NCI-H510A (cell line): ENCODE results near the gene ACTN1.

Experiments used
- DNase-seq: peaks from one replicate; lab custom pipeline; 2025; lab: John Stamatoyannopoulos, UW

Gene ACTN1

DNA sequence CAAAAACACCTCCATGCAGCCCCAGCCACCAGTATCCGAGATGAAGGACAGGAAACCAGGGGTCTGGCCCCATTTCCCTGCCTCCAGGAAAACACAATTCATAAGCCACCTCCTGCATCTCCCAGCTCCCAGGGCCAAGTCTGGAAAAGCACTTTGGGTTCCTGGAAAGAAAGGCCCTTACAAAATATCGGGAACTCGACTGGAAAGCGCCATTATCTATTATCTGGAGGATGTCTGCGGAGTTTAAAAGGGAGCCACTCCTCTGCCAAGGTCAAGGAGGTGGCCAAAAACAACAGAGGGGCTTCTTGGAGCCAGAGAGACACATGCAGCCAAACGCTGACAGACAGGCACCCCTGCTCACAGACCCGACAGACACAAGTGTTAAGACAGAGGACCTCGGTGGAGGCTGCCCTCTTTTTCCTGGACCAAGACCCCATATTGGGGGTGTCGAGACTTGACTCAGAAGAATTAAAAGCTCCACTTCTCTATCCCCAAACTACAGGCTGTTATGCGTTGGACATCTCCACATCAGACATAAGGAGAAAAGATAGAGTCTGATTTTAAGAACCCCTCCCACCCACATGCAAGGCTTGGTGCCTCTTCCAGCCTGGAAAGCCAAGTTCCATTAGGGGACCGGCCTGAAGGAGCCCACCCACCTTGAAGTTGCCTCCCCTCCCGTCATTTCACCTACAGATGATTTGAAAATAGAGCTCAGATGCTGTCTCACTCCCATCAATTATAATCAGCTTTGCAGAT, 9.6 kb downstream of the ACTN1 start:
- no peak for DNase-seq

DNA sequence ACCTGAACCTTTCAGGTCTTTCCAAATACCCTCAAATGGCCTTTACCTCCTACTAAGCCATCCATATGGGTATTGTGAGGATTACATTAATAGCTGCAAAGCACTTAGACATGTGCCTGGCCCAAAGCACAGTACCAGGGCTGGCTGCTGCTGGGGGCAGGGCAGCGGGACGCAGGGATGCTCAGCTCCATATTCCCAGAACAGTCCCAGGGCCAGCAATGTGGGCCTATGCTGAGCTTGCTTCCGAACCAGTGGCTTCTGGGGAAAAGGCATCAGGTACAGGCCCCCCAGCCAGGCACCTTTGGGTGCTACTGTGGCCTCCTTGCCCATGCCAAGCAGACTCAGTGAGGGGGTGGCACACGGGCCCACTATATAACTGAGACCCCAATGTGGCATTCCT, 10.4 kb downstream of the ACTN1 start:
- DNase-seq, result no peak

DNA sequence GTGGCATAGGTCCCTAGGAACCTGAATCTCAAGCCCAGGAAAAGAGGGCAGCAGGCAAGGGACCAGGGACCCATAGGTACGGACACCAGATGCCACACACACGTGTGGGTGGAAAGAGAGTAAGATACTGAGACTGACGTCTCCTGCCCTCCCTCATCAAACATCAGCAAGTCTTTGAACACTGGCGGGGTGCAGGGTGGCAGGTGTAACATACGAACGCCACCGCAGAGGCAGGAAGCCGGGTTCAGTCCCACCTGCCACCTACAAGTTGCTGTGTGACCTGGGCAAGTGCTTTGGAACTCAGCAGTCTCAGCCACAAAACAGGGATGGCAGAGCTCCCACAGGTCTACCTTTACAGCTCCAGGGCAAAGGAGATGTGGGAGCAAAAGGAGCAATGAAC, 11.1 kb downstream of the ACTN1 start:
- no peak for DNase-seq

DNA sequence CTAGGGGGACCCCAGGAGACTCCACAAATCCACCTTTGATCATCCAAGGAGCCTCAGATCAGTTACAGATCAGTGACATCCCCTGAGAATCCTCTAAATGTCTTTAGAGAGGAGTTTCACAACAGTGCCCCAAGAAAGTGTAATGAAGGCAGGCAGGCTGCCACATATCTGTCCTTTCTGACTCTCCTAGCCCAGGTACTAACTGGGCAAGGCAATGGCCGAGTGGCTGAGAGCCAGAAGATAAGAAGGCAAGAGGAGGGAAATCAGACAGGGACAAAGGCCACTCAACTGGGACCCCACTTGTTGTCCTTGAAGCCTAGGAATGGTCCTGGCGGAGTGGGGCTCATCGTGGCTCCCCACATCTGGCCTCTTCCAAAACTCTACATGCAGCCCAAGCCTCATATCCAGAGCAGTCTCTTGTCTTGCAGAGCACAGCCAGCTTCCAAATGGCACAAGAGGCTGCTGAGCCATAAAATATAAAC, 11.6 kb downstream of the ACTN1 start:
- no peak for DNase-seq

DNA sequence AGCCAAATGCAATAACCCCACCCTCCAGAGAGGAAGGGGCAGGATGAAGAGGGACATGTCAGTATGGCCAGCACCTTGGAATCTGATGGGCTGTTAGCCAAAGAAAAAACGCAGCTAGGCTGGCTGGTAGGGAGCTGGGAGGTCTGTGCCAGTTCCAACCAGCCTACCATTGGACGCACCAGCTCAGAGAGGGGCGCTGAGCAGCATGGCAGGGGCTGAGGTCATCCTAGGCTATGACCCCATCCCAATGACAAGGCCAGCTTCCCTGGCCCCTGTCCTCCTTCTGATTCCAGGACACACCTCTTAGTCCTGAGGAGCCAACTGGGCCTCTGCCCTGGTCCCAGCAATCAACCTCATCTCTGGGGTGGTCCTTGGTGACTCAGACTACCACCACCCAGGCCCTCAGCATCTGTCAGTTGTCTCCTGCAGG, 12.2 kb downstream of the ACTN1 start:
- DNase-seq, result no peak

DNA sequence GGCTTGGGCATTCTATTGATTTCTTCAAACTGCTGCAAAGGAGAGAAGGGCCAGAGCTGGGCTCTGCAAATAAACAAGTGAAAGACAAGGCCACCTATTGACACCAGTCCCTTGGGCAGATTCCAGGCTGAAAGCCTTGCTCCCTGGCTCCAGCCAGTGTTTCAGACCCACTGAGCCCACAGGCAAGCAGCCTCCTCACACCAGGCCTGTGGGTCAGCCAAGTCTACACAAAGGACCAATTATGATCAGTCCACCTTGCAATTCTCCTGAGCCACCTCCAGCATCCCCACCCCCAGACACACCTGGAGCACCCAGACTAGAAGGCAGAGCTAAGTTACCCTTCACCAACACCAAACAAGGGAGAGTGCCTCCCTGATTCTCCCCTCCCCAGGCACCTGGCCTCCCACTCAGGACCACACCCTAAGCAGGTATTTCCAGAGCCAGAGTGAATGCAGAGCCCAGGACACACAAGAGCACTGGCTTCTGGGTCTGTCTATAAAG, 13.8 kb downstream of the ACTN1 start:
- no peak for DNase-seq

DNA sequence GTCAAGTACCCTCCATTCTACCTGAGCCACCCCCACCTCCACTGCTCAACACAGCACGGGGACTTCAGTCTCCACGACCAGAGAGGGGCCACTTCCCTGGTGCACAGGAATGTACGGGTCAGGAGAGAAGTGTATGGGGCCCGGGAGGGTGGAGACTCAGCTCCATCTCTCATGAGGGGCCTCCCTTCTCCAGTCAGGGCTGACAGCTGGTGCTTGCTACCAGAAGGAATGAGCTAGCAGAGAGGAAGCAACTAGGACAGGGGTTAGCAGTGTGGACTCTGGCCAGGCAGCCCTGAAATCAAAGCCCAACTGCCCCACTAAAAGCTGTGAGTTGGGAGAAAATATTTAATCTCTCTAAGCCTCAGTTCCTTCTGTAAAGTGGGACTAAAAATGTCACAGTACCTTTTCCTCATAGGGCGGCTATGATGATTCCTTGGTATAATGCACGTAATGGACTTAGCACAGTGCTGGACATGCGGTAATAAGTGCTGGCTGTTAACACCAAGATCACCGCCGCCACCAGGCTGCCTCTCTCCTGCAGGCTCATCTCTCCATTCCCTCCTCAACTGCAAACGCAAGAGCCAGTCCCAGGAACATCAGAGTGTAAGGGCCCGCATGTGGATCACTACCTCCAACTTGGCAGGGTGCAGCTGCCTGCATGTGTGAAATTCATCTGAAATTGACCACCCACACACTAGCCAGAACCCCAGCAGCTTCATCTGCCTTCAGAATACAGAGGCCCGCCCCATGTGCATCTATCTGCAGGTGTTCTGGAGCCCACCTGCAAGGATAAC, 14.6 kb downstream of the ACTN1 start:
- no peak for DNase-seq

DNA sequence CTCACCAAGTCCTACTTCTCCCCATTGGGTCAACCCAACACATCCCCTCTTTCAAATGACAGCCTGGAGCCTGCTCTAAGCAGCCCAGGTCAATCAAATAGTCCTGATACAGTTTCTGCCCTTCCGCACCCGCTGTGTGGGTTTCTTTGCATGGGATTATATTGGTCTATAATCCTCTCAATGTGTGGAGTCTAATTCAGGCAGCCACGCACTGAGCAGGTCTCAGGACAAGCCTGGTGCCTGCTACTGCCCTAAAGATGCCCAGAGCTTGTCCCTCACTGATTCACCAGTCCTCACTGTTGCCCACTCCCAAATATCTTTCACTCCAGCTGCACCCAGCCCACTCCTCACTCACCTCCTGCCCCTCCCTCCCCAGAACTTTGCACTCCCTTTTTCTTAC, 16.4 kb downstream of the ACTN1 start:
- no peak for DNase-seq

DNA sequence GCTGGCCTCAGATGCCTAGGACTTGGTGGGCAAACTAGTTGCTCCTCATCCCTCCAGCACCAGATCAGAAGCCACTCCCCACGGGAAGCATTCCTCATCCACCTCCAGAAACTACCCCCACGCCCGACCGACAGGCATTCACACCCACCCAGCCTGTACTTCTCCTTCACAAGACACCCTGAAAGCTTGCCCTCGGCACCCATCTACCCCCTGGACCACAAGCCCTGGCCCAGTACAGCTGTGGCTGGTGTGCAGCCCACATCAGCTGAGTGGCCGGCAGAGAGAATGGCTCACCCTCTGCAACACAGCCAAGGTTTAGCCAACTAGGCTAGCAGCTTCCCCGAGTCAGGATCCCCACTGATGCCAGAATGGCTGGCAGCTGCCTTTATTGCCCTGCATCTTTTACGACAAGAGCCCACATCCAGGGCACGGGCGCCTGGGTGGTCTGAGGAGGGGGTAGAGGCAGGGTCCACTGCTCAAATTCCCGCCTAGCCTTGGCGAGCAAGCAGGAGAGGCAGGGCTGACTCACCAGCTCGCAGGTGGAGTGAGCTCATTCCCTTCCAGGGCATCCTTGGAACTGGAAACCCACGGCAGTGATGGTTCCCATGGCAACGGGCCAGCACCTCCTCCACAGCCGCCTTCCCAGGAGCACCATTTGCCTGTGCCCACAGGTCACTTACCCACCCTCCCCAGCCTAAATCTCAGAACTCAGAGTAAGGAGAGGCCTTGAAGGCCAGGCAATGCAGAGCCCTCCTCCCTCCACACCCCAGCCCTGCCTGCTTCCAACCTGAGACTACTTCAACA, 17.1 kb downstream of the ACTN1 start:
- no peak for DNase-seq

DNA sequence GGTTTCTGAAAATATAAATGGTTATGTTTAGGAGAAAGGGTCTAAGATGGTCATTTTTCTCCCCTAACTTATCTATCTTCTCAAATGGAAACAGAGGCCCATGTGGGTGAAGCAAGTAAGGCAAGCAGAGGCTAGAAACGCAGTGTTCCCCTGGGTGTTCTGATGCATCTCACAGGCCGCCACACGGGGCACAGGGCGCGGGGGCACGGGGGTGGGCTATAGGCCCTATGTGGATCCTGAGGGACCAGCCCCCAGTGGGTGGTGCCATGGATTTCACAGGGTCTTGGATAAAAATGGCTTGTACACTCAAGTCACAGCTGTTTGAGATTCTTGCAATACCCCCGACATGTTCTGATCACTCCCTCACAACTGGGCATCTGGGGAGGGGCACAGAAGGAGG, 17.7 kb downstream of the ACTN1 start:
- no peak for DNase-seq

DNA sequence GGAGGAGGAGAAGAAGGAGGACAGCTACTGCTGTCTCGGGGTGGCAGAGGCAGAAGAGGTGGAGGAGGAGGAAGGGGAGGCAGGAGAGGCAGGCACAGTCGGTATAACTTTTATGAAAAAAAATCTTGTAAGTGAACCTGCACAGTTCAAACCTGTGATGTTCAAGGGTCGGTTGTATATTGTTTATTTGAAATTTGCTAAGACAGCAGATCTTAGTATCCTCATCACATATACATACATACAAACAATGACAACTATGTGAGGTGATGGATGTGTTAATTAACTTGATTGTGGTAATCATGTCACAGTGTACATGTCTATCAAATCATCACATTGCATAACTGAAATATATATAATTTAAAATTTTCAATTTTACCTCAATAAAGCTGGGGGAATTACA, 19.0 kb downstream of the ACTN1 start:
- DNase-seq, result no peak

DNA sequence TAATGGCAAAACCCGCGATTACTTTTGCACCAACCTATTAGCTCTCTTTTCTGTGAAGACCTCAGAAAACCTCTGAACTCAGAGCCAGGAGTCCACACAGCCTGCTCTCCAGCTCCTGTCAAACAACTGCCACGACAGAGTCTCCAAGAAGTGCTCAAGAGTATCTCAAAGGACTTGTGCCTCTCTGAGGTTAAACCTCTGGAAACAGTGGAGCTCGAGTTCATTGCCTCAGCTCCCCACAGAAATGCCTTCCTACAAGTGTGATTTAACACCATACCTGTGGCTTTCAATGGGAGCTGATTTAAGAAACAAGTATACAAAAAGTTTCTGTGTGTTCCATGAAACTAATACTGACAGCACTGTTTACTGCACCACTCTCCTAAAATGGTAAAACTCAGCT, 20.1 kb downstream of the ACTN1 start:
- no peak for DNase-seq

DNA sequence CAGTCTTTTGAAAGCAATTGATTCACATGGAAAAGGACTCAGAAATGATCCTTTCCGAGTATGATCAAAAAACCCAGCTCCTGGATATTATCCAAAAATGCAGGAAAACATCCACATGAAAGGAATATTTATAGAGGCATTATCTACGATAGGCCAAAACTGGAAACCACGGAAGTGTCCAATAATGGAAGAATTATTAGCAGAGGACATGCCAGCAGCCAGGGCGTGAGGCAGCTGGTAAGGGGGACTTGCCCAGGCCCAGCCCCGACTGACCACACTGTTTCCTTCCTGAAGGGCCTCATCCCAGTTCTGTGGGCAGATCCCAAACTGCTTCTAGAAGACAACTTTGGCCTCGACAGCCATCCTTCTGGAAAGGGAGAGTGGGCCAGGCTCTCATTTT, 20.5 kb downstream of the ACTN1 start:
- no peak for DNase-seq

DNA sequence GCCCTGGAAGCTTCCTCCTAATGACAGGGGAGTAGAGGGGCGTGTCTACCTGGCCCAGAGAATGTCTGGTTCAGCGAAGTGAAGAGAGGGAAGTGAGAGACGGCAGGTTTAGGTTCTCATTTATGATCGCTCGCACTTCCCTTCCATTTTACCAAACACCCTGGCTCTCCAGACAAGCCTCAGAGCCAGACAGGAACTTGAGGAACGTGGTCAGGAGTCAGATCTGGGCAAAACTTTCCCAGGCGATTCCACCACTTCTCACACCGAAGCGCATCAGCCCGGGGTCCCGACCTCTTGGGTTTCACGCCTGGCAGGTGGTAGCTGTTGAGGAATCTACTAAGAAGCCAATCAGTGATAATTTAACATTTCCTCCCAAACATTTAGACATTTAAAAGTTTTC, 21.3 kb downstream of the ACTN1 start:
- no peak for DNase-seq

DNA sequence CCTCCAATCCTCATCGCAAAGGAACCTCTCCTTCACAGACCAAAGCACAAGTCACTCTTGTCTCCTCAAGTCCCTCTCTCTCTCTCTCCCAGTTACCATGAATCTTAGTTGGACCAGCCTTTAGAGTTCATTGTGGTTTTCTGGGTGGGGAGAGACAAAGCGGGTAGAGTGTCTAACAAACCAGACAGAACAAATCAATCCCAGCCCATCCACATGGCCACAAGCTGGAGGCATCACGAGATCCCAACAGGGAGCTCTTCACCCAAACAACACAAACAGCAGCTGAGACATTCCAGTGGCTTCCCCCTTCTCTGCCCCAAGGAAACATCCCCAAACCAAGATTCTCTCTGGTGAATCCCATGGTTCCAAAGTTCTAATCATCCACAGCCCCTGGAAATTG, 22.4 kb downstream of the ACTN1 start:
- DNase-seq, result no peak

DNA sequence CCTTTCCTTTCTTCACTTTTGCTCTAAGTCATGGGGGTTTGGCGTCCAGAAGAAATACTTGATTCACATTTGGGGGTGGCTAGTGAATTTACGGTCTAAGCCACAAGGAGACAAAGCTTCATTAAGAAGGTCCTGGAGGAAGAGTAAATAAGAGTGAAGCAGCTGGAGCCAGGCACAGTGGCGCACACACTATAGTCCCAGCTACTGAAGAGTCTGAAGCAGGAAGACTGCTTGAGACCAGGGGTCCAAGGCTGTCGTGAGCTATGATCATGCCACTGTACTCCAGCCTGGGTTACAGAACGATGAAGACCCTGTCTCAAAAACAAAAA, 23.3 kb downstream of the ACTN1 start:
- no peak for DNase-seq

DNA sequence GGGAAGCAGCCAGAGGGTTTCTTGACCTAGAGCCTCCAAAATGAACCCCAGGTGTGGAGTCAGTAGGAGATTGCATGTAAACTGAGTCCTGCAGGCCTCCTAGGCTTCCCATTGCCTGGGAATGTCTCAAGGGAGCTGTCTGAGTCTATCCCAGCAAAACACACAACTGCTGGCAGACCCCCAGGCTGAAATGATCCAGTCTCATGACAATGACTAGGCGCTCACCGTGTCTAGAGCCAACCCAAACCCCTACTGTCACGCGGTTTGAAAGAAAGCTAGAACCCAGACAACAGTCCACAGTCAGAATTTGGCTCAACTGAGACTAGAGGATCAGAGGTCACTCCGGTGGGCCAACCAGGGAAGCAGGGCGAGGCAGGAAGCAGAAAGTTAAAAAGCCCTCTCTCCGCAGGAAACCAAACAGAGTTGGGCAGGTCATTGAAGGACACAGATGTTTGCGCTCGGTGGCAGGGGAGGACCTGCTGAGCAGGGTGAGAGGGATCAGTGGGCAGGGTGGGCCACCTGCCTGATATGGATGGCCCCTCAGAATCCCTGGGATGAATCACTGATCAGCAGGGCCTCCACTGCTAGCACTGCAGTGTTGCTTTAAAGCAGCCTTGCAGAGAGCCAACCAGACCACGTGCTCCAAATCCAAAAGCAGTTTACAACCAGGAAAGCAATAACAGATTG, 23.8 kb downstream of the ACTN1 start:
- DNase-seq, result no peak

DNA sequence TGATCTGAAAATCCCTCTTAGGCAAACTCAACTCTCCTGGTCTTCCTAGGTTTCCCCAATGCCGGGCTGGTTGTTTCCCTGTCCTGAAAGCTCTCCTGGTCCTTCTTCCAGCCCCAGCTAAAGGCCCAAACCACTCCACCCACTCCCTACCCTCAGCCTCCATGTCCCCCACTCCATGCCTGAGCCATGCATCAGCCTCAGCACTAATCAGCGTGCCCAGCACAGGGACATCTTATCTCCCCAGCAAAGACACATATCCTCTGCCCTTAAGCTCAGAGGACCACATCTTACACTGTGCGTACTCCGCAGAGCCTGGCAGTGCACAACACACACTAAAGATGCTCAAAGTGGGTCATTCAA, 25.9 kb downstream of the ACTN1 start:
- DNase-seq, result no peak

DNA sequence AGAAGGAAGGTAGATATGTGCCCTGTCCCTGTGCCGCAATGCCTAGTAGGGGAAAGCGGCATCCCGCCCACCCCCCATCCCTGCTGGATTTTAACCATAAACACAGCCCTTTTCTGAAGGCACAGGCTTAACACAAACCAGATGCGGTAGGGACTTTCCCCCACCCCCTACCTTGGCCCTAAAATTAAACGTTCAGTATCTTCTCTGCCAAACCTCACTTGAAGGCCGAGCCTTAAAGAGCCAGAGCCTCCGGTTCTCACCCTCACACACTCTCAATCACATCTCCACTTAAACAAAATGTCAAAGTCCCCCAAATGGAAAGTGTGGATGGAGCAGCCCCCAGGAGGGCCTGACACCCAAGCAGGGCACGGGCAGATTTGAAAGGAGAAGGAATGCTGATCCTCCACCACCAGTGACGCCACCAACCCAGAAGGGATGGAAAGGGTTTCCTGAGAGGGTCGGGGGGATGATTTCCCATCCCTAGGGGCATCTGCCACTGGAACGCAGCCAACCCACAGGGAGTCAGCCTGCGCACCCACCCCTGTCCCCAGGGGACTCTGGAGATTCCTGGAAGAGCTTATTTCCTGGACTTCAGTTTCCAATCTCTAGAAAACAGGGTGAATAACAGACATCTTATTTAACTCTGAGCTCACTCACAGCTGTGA, 26.4 kb downstream of the ACTN1 start:
- DNase-seq, result no peak

DNA sequence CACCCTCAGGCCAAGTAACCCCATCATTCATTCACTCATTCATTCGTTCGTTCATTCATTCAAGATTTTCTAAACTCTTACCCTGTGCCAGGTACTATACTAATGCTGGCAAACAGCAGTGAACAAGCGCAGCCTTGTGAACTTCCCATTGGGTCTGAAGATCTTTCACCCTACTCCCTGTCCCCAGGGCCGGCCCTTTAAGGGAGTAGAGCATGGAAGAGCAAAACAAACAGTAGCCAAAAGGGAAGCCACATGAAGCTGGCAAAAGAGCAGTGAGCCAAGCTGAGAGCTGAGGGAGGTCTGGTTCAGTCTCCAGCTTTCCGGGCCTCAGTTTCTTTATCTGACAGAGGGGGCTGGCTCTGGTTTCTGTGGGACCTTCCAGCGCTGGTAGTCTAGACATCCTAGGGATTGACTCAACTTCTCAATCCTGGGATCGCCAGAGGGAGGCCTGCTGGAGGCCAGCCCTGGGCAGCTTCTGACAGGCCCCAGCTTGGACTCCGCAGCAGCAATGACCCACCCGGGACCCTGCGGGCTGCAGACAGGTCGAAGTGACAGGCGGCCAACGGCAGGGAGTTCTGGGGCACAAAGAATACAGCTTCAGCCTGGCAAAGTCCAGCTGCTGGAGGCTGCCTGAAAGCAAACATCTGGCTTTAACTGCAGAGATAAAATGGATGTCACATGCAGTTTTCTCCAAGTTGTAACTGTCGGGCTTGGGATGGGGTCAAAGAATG, 27.1 kb downstream of the ACTN1 start:
- no peak for DNase-seq
